ENCODE data around the gene EXO1.
"Not testable (repeated sequence)": the region's sequence is repeated elsewhere in the genome, so short reads cannot be mapped to it uniquely, and the experiment has no call there.

Gene EXO1

GRCh38 chr1:241847796-241848685, at the start of gene EXO1:
Gene EXO1, plus strand, starts transcription at chr1:241848204. Its CDS starts 2,222 bp downstream, at chr1:241850426.
- peak; percentile 84 to 86 for DNase-seq

GRCh38 chr1:241799416-241799815, 48.6 kb upstream of the EXO1 start:
- no peak for DNase-seq

GRCh38 chr1:241800640-241801039, 47.4 kb upstream of the EXO1 start:
- no peak for DNase-seq

- no peak for DNase-seq
Observed at GRCh38 chr1:241802863-241803262, 45.1 kb upstream of the EXO1 start.

GRCh38 chr1:241804706-241805105, 43.3 kb upstream of the EXO1 start:
- DNase-seq = not testable (repeated sequence)

DNA sequence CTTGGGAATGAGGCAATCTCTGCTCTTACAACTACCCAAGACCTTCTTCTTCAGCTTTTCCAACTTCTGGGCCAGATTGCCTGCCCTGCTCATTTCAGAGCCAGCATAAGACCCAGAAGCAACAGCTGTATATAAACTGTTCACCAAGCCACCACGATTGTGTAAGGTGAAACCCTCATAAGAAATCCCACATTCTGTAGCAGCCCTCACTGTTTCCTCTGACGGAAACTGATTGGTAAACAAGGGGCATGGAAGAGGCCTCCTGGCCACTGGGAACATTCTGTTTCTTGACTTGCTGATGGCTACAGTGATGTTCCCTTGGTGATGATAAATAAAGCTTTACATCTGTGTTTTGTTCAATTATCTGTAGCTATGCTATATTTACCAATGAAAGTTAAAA, 39.7 kb upstream of the EXO1 start:
- DNase-seq = no peak

- no peak for DNase-seq
Observed at GRCh38 chr1:241810769-241811405, 37.1 kb upstream of the EXO1 start.

GRCh38 chr1:241813768-241814320, 34.2 kb upstream of the EXO1 start:
- DNase-seq = no peak

DNA sequence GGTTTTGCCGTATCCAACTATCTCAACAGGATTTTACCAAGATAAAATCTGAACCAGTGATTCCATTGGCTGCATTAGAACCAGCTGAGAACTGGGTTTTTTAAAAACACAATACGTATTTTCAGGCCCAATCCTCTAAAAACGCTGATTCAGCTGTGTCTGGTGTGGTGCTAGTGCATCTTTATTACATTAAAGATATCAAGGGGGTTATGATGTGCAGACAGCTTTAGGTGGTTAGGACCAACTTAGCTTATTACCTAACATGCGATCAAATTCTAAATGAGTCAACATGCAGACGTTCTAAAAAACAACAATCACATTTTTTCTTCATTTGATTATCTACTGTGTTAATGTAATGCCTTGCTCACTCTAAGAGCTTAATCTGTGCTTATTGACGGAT, 32.0 kb upstream of the EXO1 start:
- no peak for DNase-seq

GRCh38 chr1:241817331-241817792, 30.6 kb upstream of the EXO1 start:
- DNase-seq = no peak

DNA sequence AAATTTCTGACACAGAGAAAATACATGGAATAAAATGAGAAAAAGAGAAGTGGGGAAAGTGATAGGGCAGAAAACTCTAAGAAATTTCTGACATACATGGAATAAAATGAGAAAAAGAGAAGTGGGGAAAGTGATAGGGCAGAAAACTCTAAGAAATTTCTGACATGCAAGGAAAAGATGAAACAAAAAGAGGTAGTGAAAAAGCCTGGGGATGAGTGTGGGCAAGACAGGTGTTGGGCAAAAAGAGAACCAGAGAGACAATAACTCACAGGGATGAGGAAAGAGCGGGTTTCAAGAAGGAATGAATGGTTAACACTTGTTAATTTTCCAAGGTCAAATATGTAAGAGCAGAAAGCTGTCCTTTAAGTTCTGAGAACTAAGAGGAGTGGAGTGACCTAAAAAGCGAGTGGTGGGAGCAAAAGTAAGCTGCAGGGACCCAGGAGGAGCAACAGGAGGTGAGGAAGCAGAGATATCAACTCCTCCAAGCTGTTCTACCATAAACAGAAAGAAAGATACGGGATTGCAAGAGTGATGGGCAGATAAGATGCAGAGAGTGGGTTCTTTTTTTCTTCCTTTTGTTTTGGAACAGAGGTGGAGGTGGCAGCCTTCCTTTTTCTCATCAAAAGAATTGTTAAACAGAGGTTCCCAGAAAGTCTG, 29.9 kb upstream of the EXO1 start:
- no peak for DNase-seq

DNA sequence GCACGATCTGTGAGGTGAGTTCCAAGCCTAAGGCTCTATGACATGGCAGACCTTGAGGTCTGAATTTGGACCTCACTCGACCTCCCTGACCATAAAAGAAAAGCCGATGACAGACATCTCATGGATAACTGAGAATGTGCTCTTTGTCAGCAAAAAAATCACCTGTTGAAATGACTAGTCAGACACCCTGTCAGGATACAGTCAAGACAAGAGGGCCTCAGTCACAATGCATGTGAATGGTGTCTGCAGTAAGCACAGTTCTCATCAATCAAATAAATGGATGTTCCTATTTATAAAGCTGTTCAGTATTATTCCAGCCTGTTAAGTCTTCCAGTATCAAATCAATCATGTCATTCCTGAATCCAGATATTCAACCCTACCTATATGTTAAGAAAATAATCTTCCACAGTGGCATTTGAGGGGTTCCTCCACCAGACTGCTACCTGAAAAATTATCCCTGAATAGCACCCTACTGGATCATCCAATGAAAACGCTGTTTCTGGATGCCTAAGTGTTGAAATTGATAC, 28.6 kb upstream of the EXO1 start:
- DNase-seq = no peak

DNA sequence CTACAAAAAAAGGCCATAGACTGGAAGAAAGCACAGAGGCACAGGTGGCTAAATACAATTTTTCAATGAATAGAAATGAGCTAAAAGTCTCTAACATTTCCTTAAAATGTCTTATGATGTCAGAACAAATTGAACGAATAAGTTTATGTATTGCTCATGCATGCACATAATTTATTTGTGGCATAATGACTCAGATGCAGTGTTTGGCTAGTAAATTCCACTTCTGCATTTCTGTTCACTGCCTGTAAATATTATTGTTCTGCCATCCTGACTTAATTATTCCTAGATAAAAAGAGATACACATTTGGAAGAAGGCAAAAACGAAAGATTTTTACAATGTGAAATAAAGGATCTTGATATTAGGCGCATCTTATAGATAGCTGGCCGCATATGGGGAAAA, 26.6 kb upstream of the EXO1 start:
- DNase-seq = no peak

- DNase-seq = no peak
Observed at GRCh38 chr1:241822846-241823245, 25.2 kb upstream of the EXO1 start.

DNA sequence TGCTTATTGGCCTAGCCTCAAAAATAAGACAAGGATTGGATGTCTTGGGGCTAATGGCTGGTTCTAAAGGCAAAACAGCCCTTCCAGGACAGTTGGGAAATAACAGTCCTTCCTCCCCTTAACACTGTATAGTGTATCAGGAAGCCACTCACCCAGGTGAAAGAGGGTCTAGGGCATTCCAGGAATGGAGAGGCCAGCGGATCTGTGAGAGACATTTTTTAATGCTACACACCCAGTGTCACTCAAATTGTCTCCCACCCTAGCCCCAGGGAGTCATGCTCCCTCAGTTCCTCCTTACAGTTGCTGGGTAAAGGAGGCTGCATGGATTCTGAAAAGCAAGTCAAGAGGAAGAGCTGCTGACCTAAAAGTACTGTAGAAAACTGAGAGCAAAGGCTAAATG, 24.1 kb upstream of the EXO1 start:
- no peak for DNase-seq

- DNase-seq = no peak
Observed at GRCh38 chr1:241825581-241825980, 22.4 kb upstream of the EXO1 start.

DNA sequence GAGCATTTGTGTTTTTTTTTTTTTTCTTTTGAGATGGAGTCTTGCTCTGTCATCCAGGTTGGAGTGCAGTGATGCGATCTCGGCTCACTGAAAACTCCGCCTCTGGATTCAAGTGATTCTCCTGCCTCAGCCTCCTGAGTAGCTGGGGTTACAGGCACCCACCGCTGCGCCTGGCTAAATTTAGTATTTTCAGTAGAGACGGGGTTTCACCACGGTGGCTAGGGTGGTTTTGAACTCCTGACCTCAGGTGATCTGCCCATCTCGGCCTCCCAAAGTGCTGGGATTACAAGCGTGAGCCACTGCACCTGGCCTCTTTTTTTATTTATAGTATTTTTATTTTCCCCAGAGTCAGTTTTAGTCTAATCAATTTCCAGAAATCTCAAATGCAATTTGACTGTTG, 21.4 kb upstream of the EXO1 start:
- not testable (repeated sequence) for DNase-seq

DNA sequence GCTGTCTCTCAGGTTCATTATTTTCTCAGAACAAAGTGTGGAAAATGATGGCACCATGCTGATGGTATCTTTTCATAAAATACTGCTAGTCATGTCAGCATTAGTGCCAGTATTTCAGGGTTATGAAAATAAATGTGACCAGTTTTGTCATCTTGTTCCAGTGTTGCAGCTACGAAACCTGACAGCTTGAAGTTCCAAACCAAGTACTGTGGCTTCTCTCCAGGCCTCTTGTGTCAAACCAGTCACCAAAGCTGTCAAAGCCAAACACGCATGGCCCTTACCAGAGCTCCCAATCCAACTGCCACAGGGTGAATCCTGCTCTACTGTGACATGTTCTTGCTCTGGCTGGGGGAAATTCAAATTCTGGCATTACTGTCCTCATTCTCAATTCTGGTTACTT, 20.7 kb upstream of the EXO1 start:
- no peak for DNase-seq

GRCh38 chr1:241828463-241829021, 19.5 kb upstream of the EXO1 start:
- DNase-seq = no peak

DNA sequence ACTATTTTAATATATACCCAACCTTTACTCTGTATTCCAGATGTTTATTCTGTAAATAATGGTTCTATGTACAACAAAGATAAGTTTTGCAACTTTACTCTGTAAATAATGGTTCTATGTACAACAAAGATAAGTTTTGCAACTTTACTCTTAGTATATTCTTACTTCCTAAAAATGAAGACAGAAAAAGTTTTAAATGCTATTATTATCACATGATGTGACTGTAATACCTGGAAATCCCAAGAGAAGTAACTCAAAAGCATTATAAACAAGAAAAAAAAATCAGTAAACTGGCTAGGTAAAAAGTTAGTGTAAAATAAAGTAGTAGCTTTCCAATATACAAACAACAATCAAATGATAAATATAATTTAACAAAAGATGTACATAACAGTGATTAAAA, 18.5 kb upstream of the EXO1 start:
- no peak for DNase-seq

GRCh38 chr1:241834733-241835377, 13.1 kb upstream of the EXO1 start:
- DNase-seq = no peak

DNA sequence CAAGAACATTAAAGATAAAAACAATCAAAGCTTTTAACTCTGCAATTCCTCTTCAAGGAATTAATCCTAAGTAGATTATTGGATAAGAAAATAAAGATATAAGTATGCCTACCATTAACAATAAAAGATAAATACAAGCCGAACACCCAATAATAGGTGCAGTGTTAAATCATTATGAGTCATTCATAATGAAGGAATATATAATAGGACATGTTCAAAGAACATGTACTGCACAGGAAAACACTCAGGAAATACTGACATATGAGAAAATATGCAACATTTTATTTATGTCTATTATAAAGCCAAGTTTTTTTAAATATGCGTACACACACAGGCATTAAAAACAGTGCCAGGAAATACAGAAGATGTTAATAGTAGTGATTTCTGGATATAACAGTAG, 11.1 kb upstream of the EXO1 start:
- DNase-seq = no peak
